NCI-H2029 treated with DMSO at 0.1 percent for 48 hours (cell line): ENCODE results near the gene LHX6.

Experiments
- DNase-seq: peaks from one replicate; lab custom pipeline; 2025; lab: John Stamatoyannopoulos, UW

Gene LHX6

GRCh38 chr9:122228568-122229484 is at the start of gene LHX6:
Gene LHX6 (minus strand): TSS chr9:122228957. CDS start chr9:122228740, 217 bp downstream.
- no peak for DNase-seq

GRCh38 chr9:122277285-122277897 is 48.6 kb upstream of the LHX6 start:
- no peak for DNase-seq

DNA sequence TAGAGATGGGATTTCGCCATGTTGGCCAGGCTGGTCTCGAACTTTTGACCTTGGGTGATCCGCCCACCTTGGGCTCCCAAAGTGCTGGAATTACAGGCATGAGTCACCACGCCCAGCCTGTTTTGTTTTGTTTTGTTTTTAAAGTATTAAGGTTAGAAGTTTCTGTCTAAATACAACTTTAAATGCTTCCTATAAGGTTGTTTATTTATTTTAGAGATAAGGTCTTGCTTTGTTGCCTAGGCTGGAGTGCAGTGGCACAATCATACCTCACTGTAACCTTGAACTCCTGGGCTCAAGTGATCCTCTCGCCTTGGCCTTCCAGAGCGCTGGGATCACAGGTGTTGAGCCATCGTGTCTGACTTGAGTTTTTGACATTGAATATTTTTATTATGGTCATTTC is 47.3 kb upstream of the LHX6 start:
- DNase-seq, result no peak

DNA sequence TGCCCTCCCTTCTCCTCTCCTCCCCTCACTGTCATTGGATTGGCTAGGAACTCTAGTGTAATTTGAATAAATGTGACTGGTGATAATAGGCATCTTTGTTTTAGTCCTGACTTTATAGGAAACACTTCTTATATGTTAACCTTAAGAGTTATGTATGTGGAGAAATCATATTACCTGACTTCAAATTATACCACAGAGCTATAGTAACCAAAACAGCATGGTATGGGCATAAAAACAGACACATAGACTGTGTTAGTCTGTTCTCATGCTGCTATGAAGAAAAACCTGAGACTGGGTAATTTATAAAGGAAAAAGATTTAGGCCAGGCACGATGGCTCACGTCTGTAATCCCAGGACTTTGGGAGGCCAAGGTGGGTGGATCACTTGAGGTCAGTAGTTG is 45.3 kb upstream of the LHX6 start:
- DNase-seq, result no peak

DNA sequence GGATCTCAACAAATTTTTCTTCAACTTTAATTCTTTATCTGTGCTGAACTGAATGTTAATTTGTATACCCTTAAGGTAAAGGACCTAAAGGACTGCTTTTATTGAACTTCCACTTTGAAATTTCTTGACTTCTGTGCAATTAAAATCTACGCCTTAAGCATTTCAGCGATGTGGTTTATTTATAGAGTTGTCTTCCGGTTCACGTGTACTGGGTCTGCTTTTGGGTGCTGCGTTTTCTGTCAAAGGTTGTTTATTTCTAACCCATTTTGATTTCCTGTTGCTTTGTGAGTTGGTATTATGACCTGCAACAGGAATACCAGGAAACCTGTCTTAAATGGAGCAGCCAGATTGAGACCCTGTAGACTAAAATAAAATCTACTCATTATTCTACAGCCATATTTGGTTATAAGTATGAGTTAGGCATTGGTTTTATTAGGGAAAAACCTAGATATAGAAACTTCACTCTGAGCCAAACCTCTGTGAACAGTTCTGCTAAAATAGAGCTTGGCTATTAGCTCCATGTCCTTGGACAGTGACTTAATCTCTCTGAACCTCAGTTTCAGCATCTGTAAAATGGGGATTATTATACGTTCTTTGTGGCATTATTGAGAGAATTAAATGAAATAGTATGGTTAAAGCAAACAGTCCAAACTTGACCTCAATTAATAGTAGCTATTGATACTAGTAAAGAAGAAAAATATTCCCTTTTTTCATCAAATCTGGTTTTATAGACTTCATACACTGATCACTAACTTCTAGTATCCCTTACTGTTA is 39.5 kb upstream of the LHX6 start:
- DNase-seq, result no peak

DNA sequence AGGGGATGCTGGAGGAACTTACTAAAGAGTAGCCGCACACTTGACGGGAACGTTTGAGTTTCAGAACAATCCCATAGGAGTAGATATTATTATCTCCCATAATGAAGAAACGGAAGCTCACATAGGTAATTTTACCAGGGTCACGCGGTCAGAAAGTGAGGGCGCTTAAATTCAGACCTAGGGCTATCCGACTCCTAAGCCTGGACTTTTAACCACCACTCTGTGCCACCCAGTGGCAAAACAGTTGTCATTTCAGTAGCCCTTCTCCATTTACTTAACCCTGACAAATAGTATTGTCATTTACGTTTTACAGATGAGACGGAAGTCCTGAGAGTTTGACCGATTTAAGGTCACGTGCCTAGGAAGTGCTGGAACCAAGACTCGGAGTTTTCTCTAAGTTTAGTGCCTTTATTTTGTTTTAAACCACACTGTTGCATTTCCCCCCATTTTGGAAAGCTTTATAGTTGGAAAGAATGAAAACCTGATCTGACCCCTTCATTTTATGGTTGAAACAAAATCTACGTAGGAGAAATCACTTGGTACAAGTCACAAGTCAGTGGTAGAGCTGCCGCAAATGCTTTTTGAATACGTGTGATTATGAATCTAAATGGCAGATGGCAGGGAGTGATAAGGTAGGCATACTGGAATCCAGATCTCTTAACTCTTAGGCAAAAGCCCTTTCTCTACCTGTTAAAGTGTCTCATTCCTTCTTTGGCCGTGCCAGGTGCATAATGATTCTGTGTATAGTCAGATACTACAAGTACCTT is 36.6 kb upstream of the LHX6 start:
- peak; percentile 10 for DNase-seq

GRCh38 chr9:122264360-122265148 is 35.8 kb upstream of the LHX6 start, which contains the start of the genes MRRF and RBM18:
Gene MRRF (plus strand): TSS chr9:122264882. CDS start chr9:122270892, 6,010 bp downstream.
Gene RBM18 (minus strand): TSS chr9:122264840. CDS start chr9:122261492, 3,348 bp downstream.
- DNase-seq, result peak; percentile 74

DNA sequence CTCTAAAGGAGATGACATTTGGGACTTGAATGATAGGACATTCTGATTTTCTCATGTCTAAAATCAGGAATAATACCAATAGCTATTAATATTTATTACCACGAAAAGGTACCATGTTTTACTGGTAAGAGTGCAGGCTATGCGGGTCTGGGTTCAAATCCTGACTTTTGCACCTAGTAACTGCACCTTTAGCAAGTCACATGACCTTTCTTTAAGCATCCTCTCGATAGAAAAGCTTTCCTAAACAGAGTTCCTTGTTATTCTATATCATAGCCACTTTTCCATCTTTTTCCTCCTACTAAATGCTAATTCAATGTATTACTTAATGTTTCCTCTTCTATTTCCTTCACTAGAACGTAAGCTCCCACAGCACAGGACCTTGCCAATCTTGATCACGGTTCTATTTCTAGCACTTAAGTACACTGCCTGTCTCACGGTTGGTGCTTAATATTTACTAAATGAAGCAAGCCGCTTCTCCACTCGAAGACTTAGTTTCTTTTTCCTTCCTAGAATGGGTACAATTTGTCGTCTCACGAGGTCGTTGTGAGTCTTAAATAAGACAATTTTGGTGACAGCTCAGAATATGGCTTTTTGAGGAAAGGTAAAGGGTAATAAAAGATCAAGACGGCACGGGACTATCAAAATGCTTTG is 35.1 kb upstream of the LHX6 start:
- no peak for DNase-seq

DNA sequence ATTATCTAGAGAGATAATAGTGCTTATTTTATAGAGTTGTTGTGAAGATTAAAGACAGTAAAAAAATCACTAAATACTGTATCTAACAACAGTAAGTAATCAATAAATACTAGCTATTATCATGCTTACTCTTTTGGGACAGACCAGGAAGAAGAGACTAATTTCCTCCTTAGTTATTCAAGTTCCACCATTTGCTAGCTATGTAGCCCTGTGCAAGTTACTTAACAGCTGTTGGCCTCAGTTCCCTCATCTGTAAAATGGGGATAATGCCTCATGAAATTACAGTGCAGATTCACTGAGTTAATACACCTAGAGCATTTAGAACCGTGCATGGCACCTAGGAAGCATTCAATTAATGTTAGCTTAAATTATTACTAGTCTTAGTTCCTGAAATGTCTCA is 33.3 kb upstream of the LHX6 start:
- no peak for DNase-seq

GRCh38 chr9:122261469-122261881 is 32.7 kb upstream of the LHX6 start:
- DNase-seq, result no peak

DNA sequence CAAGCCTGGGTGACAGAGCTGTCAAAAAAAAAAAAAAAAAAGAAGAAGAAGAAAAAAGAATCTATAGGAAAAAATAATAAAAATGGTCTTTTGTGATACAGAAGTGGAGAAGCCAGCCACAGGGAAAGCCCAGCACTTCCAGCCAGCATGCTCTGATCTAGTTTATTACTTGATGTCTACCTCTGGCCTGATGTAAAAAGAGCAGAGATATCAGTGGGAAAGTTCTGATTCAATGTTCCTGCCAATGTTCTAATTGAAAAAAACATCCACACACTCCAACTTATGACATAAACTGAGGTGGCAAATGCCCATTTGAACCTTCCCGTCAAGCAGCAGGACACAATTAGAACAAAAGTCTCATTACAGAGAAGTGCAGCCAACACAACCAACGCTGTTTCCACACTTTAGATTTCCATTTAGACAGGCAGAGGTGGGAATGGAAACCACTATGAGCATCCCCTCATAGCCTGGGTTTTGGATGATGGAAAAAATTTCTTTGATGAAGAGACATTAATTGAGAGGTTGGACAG is 30.2 kb upstream of the LHX6 start:
- DNase-seq, result no peak

- no peak for DNase-seq
Observed at GRCh38 chr9:122256206-122256605, 27.4 kb upstream of the LHX6 start.

DNA sequence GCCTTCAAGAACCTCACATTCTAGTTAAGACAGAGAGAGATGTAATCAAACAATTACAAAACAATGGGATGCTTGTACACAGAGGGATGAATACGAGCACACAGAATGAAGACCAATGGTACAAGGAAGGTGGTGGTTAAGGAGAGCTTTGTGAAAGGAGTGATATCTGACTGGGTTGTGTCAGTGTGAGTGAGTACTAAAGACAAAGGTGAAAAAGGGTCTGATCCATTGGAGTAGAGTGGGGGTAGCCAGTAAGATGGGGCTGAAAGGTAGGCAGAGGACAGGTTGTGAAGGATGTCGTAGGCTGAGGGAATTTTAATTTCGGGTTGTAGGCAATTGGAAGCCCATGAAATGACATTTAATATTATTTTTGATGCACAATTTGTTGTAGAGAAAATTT is 26.0 kb upstream of the LHX6 start:
- DNase-seq, result no peak

DNA sequence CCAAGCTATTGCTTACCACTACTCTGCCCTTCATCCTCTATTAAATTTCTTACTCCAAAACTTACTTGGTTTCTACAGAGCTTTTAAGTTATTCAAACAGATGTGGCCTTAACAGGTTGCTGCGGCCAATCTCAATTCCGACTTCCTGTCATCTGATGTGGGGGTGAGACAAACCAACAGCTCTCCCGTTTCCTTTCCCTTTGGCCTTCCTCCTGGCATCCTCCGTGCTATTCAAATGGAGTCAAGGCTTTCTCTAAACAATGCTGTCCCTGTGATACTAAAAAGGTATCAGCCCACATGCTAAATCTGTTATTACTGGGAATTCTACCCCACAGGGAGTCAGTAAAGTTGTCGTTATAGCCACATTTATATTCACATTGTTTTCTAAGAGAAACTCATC is 24.0 kb upstream of the LHX6 start:
- no peak for DNase-seq

- DNase-seq, result no peak
Observed at GRCh38 chr9:122251351-122251750, 22.6 kb upstream of the LHX6 start.

GRCh38 chr9:122248448-122248865 is 19.7 kb upstream of the LHX6 start:
- no peak for DNase-seq

GRCh38 chr9:122246666-122247065 is 17.9 kb upstream of the LHX6 start:
- DNase-seq, result no peak

DNA sequence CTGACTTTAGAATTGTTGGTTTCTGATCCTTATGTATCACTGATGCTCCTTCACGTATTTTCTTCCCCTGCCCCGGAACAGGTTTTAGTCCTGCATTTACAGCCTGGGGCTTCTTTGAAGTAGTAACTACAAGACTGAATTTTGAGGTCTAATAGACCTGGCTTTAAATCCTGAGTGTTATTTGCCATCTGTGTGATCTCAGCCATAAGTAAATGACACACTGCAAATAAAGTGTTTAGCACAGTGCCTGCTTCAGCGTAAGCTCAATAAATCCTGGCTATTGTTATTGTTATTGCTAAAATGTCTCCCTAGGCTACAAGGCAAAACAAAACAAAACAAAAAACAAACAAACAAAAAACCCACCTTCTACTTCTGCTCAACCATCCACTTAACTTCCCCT is 15.6 kb upstream of the LHX6 start:
- DNase-seq, result no peak

- DNase-seq, result no peak
Observed at GRCh38 chr9:122239722-122240121, 11.0 kb upstream of the LHX6 start.

GRCh38 chr9:122236681-122237080 is 7.9 kb upstream of the LHX6 start:
- no peak for DNase-seq
